M059J (cell line): Measurements from ENCODE around the gene NDUFA11. TPM values are rescaled to one million over a fixed set of nuclear protein-coding genes. Genes with fewer than 3 reads are reported as not detected.
A peak's percentile ranks its signal among the peaks of the same experiment; 100 is the strongest.

Experiments
- DNase-seq: peaks from one replicate; pipeline ENCODE4 v3.0.0-alpha.2; 2012; ENCODE audit warnings: low read depth
- total RNA-seq: library from RNA; depleted of rRNA; stranded (reverse); fragments of >200 nt; shearing (Covaris generic); gene quantifications from 2 replicates; pipeline ENCODE4 v1.2.3, GENCODE V29; 2014; rRNA removed

Gene NDUFA11
- 246 and 328 TPM in 2 replicates for total RNA-seq

DNA sequence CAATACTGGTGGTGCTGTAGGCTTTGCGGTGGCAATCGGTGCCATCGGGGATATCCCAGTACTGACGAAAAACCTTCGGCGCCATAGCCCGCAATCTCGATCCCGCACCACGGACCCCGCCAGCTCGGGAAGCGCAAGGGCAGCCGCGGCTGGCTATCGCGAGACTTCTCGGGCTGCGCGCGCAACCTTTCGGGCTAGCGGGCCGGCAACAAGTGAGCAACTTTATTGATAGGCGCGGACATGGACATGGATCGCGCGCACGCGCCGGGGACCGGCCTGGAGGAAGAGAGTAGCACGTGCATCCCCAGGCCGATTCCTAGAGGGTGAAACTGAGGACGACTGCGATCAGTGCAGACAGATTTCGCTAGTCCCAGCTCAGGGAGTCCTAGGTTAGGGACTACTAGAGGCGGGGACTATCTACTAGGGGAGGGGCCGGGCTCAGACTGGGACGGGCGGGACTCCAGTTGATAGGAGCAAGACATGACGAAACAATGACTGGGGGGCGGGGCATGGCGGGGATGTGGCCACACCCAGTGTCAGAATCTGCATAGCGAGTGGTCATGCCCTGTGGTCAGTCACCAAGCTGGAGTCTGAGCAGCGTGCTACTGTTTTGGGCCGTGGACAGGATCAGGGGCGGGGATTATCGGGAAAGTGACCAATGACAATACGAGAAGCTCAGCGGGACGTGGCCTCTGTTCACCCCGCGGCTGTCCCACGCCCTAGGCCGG lies at the start of gene NDUFA11:
Gene NDUFA11, minus strand, starts transcription at position 167 of the 728 bp plus-strand sequence. Its CDS starts 82 bp downstream, at position 85.
- DNase-seq = peak; percentile 92

DNA sequence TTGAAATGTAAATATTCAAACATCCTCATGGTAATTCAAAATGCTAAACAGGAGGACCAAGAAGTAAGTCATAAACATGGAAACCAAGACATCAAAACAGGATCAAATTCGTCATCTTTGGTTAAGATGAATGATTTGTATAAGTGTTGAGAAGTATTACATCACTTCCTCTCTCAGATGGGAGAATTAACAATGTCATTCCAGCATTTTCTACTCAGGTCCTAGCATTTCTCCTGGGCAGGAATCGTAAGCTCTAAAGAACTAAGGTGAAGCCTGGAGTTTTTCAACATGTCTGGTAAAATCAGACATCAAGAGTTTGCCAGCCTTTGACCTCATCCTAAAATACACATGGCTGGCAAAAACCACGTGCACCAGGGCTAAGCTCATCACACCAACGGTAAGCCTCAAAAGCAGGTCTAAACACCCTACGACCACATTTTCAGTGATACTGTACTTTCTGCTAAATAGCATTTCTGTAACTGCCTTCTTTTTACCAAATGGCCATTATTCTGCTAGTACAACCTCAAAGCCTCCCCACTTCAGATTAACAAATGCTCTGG lies 49.5 kb upstream of the NDUFA11 start:
- DNase-seq = peak; percentile 61

DNA sequence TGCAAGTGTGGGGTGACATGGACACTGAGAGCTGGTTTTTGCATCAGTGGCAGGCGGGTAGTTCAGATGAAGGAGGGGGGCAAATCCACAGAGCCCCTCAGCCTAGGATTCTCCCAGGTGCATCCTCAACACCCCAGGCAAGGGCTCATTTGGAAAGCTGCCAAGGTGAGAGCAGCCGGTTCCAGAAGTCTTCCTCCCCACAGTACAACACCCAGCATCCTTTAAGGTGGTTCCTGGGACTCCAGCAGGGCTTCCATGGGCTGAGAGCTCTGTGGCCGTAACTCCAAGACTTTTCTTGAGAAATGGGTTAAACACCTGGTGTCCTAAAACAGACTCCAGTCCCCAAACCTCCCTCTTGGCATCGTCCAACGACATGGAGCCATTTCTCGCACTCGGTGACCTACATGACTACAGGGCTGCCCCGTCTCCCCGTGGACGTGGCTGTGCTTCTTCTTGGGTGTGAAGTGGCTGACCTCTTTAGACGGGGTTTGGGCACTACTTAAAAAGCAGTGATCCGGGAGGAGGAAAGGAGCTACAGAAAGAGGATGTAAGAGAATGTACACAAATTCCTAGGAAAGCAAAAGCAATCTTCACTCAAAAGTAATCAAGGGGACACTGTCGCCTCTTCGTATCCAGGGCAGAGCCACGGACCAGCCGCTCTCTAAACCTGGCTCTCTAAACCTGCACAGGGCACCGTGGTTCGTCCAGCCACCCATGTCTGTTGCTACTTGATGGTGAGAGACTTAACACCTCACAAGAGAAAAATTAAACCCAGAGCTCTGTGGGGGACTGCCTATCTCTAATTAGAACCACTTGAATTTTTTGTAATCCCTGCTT lies 48.8 kb upstream of the NDUFA11 start:
- DNase-seq = no peak

DNA sequence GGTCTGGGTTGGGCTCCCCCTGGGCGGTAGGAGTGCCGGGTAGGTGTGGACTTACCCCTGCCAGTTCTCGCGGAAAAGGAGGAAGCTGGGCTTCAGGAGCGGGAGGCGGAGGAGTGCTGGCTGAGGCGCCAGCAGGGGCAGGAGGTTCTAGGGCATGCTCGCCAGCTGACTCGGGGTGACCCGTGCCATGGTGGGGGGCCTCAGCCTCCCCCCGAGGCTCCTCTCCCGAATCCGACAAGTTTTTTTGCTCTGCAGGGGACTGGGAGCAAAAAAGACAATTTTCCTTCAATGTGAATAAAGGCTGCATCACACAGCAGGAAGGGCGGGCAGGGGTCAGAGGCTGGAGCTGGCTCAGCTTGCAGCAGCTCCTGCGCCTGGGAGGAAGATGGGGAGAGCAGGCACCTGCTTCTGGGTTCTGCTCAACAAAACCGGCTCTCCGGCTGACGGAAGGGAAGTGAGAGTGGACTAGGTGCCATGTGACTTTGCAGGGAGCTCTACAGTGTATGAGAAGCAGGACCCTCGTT lies 47.8 kb upstream of the NDUFA11 start:
- no peak for DNase-seq

DNA sequence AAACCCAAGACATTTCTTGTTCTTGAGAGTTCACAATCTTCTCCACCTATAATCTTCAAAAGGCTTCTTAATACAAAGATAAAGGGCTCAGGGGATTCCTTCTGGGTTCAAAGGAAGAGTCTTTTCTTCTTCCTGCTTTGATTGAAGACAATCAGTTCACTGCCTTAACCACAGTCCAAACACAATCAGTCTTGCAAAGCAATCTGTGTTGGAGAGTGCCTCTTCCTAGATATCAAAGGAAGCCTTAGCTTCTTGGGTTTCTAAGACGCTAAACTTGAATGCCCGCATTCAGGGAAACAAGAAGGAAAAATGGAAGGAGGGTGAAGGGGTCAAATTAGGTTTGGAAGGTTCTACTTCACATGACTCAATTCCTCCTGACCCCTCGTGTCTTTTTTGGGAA lies 47.2 kb upstream of the NDUFA11 start:
- no peak for DNase-seq

DNA sequence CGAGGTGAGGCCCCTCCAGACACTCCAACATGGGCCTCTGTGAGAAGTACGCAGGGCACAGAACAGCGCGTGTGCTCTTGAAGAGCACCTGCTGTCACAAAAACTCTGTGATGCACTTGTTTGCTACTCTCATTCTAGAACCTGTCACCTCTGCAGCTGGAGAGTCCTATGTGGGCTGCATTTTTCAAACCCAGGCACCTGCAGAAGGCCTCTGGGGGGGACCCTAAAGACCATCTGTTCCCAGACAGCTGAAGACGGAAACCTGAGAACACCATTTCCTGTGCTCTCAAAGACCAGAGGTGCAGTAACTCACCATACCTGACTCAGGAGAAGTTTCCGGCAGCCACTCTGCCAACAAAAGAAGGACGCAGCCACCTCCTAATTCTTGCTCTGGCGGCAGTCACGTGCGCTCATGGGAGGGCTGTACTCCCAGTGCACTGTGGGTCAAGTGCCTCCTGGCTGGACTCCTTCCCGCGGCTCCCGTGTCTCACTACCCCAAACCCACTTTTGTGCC lies 46.3 kb upstream of the NDUFA11 start:
- DNase-seq = no peak

DNA sequence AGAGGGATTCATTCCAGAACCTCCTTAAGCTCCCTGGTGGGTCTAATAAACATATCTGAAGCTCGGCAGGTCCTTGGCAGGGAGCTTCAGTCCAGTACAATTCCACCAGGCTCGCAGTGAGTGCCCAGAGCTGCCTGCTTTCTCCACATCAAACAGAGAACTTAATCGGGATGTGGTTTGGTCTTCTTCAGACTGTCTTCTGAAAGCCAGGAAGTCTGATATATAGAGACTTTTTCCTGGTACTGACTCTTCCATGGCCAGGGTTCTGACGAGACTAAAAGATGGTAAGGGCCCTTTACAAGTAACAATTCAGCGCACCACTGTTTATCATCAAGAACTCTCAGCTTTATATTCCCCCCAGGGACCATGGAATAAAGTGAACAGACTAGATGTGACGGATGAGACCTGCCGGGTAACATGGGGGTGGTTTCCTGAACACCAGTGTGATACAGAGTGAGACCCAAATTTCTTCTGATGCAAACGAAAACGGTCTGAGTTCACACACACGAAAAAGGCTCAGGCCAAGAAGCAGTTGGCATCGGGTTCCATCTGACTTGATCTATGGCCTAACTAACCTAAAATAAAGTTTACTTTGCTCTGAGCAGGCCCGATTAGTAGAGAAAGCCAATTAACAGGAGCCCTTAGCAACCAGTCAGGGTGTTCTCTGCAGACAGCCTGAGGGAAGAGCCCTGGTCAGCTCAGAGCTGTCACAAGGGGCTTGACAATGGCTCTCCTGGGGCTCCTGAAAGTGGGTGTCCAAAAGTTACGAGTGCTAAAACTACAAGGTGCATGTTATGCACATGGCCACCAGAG lies 45.4 kb upstream of the NDUFA11 start:
- no peak for DNase-seq

DNA sequence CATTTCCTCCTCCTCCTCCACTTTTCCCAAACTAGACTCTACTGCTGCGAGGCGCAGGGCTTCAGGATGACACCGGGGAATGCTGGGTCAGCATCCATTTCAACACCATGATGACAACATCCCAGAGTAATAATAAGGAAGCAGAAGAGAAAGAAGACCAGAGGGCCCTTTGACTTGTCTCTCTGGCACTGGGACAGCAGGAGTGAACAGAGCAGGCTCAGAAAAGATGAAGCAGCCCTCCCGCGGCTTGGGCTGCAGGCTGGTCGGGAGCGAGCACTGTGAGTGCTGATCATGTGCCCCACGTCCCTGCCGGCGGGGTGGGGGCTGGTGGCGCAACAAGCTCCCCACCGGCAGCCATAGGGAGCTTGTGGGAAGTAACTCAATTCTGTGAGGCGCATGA lies 43.8 kb upstream of the NDUFA11 start:
- no peak for DNase-seq

DNA sequence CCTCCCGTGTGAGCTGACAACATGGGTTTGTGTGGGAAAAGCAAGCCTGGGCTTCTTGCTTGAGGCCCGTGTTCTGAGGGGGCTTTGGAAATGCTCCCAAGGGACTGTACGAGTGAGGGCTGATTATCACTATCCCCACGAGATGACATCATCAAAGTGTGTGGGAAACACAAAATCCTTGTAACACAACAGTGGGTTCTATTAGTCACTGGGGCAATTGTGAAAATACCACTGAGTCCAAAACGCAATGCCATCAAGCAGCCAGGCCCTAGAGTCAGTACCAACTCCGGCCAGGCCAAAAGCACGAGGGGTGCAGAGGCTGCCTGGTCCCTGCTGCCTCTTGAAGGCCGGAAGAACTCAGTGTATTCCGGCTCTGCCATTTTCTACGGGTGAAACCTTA lies 40.0 kb upstream of the NDUFA11 start:
- DNase-seq = peak; percentile 15

DNA sequence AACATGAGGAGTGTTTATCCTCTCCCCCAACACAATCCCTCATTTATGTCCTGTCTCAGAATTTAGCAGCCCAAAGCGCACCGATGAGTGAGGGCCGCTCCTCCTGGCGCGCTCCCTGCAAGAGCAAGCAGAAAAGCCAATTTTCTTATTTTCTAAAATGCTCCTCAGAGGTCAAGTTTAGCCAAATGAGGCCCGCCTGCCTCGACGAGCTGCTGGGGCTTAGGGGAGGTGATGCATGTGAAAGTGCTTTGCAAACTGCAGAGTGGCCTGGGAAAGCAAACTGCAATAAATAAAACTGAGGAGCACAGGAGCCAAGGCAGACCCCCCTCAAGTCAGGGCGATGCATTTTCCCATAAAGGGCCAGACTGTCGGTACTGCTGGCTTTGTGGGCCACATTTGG lies 39.5 kb upstream of the NDUFA11 start:
- DNase-seq = no peak

DNA sequence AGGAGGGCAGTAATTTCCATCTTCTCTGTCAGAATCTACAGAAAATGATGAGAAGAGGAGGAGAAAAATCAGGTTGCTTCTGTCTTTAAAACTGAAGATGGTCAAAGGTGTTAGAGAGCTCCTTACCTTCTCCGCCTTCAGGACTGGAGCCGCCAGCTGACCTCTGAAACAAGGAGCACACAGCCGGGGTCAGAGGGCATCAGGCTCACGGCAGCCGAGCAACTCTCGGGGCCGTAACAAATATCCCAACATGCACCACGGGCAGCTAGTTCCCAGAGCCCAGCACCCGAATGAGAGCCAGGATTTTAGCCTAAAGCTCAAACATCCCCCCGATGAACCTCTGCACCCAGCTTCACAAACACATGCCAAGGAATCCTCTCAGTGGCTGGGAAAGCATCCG lies 38.1 kb upstream of the NDUFA11 start:
- no peak for DNase-seq

DNA sequence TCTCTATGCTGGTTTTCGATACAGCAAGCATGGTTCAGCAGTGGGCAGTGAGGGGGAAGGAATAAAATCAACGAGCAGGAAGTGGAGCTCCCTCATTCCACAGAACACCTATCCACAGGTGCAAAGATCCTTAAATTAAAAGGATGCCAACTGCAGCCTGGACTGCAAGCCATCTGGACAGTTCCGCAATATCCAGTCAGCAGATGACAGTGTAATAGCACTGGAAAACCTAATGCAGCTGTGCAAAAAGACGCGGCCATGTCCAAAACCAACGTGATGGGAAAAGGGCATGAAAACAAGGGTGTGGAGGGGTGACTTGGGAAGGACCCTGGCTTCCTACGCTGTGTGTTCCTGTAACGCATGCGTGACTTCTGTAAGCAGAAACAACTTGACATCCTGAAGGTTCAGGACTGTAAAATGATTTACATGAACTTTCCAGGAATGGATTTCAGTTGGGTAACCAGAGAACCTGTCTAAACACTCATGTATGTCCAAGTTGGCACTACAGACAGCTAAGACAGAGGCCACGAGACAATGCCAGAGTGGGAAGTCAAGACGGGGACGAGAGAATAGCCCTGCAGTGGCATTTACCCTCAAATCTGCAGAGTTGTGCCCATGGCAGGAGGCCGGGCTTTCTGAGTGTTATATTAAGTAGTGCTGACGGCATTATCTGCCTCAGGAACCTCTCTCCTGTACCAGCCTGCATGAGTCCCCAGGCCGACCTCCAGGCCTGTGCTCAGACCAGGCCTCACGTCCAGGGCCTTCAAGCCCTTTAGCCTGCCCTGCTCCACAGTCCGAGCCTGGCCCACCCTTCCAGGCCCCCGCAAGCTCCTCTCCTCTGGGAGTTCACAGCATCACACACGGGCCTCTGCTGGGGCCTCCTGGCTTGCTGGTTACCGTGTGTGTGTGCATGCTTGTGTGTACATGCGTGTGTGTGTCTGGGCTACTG lies 36.9 kb upstream of the NDUFA11 start:
- no peak for DNase-seq

DNA sequence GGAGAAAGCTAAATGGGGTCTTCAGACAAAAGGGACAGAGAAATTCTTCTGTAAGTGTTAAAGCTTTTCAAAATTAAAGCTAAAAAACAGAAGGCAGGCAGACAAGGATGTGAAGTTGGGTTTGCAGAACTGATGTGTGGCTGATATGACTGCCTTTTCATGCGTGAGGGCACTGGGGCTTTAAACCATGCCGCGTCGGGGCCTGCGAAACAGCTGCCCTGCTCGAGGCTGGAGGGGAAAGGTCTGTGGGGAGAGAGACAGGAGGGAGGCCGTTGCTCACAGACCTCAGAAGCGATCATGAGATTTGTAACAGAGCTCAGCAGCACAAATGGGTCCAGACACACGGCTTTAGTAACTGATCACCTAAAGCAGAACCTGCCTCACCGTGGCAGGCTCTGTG lies 34.0 kb upstream of the NDUFA11 start:
- DNase-seq = no peak

DNA sequence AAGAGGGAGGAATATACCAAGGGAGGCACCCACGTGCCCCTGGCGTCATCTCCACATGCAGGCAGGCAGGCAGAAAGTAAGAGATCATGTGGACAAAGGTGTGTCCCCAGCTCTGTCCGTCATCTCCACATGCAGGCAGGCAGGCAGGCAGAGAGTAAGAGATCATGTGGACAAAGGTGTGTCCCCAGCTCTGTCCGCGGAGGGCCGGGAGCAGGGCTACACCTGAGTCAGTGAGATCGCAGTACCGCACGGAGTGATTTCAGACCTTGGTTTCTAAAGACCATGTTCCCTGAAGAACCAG lies 32.7 kb upstream of the NDUFA11 start:
- DNase-seq = no peak

DNA sequence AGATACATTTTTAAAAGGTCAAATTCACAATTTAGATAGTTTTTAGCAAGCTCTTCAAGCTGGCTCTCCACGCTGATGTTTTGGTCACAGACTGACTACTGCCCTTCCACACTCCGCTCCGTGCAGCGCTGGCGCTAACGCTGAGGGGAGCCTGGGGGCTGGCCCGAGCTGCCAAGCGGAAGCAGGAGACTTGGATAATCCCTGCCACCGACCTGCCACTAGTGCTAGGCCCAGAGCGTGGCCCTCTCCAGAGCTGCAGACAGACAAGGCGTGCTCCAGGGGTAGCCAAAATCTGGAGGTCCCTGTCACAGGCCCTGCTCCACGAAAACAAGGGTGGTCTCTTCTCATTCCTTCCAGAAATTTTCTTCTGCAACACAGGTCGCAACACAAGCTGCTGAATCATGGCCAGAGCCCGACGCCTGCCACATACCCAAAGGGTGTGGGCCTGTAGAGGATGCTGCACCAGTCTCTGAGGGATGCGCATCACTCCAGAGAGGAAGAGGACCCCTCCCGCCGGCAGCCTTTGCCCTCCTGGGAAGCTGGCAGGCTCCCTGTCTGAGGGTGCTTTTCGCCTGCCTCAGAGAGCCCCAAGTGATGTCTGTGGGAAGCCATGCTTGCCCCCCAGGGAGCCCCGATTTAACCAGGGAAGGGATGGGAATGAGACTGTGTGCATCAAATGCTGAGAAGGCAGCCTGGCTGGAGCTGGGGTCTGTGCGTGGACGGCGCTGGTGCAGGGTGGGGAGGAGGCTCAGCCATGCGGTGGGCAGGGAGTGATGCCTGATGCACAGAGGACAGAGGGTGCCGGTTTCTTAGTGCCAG lies 32.1 kb upstream of the NDUFA11 start:
- DNase-seq = no peak

DNA sequence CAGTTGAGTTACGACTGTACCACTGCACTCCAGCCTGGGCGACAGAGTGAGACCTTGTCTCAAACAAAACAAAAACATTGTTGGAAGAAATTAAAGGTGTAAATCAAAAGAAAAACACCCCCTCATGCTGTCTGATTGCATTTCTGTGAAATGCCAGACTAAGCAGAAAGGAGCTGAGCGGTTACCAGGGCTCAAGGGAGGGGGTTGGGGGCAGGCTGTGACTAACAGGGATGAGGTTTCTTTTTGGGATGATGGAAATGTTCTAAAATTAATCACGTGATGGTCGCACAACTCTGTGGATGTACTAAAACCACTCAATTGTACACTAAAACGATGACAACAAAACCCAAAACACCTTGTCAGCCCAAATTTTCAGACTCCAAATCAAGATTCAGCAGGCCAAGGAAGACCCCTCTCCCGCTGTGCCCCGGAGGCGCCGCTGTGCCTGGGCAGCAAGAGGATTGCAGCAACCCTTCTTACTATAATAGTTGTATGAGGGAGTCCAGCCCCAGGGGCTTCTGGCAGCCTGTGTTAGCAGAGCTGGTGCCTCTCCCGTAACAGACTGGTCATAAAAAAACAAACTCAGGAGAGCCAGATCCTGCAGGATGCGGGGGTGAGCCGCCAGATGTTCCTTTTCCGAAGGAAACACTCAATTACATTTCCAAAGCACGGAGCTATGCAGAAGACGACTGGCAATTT lies 31.3 kb upstream of the NDUFA11 start:
- no peak for DNase-seq

DNA sequence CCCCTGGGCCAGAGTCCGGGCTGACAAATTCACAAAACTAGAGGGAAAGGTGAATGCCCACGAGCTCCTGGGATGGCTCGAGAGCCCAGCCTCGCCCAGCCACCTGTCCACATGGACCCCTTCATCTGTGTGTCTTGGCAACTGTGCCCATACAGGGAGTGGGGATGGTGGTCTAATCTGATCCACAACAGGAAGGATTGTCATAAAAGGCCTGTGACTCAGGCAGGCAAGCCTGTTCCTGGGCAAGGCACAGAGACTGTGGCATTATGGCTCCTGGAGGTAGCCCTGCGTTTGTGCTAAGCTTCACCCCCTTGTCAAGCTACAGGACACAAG lies 30.4 kb upstream of the NDUFA11 start:
- DNase-seq = no peak

DNA sequence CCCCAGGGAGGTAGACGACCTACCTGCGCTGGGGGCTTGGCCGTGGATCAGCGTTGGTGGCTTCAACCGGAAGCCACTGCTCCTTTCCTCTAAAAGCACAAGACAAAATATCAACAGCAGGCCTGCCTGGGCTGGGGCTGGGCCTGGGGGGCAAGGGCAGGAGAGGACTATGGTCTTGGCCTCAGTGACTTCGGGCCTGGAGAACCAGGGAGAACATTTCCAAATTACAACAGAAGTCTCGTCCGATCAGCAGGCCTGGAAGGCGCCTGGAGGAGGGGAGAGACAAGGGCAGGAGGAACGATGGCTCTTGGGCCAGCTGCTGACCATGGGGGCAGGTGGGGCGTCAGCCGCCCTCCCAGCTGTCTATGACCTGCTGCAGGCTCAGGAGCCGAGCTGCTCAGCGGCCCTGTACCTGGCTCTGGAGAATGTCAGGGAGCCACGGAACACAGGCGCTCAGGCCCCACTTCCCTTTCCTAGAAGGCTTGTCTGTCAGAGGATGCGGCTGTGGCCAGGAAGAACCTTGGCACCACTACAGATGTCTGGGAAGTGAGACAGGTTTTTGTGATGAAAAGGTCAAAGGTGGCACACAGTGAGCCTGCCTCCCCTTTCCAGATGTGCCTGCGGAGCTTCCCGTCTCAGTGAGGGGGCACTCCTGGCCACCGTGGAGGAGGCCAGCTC lies 29.9 kb upstream of the NDUFA11 start:
- no peak for DNase-seq
